HG03139 (cell line): ENCODE results near the gene HDAC9.
A peak's percentile ranks its signal among the peaks of the same experiment; 100 is the strongest.

Source experiments
- ATAC-seq: cut with Tn5 transposase; IDR thresholded peaks from one replicate; pipeline ENCODE4 v1.9.1; 2021; ENCODE audit not compliant: unreplicated experiment

Gene HDAC9

DNA sequence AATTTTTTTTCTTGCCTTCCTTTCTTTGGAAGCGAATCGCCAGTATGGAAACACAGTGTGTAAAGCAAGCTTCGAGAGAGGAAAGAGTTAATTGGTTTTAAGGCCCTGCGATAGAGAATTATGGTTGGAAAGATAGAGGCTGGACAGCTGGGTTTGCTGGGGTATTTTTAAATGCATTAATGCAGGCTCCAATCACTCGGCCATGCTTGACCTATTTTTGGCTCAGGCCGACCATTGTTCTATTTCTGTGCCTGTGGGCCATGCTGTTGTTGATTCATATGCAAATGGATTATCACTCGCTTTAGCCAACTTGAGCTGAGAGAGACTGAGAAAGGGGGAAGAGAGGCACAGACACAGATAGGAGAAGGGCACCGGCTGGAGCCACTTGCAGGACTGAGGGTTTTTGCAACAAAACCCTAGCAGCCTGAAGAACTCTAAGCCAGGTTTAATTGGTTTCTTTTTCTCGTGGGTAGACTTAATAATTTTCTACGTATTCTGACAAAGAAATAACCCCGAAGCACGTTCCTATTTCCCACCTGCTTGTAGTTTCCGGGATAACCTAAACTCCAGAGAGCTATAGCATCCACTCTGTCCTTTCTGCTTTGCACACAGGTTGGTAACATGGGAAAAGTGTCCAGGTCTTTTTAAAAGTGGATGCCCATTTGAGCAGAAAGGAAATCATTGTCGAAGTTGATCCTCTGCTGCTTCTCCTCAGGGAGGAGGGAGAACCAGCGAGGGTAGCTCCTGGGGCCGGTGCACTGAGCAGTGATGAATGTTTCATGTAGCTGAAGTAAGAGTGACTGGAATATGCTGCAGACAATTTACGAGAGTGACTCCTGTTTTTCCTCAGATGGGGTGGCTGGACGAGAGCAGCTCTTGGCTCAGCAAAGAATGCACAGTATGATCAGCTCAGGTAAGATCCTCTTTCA is at the start of gene HDAC9:
Gene HDAC9, plus strand, starts transcription at position 338 of the 929 bp plus-strand sequence. Its CDS starts 554 bp downstream, at position 892.
- ATAC-seq: peak; percentile 90

DNA sequence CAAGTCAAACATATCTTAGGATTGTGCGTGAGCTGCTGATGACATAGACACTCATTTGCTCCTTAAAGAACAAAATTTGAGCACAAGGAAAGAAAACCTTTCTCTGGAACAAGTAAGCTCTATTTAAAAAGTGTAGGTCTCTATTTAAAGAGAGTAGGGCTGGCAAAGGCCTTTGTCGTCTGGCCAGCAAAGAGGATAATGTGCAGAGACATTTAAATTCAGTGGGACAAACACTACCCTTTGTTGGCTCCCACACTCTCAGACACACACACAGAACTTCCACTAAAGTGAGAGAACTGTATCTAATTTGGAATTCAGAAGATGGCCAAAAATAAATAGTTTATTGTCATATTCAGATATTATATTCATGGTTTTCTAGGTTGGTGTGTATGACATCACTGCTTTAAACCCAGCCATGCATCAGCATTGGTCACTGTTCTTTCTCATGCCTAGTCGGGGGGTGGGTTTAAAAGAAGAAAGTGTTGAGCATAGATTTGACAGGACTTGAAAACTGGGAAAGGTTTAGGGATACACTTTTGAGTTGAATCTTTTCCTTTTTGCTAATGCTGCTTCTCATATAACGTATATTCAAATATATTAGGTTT is 49.5 kb upstream of the HDAC9 start:
- ATAC-seq: no peak

DNA sequence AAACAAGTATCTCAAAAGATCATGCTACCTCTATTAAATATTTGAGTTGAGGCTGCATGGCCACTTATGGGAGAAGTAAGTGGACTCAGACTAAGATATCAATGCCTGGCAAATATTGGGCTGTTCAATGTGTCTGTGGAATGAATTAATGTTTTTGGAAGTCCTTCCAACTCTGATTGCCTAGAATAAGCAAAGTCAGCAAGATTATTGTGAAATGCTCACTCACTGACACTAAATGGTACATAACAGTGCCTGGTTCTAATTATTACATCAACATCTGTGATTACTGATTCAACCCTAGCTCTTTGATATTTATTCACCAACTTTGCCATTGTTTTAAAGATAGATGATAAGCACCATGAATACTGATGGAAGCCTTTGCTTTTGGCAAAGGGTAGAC is 45.5 kb upstream of the HDAC9 start:
- ATAC-seq: no peak

DNA sequence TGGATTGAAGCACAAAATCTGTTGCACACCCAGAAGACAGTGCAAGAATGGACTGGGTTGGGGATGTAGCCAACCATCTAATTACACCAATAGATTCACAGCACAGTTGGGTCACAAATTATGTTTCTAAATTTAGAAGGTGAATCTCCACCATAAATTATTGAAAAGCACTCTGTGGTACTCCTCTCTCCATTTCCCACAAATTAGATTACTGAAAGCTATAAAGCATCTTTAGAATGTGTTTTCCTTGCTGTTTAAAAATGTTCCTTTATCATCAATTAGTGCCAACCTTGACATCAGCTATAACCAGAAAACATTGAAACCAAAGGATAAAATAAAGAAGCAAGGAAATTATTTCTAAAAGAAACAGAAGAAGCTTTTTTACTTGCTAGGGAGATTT is 39.9 kb upstream of the HDAC9 start:
- no peak for ATAC-seq

DNA sequence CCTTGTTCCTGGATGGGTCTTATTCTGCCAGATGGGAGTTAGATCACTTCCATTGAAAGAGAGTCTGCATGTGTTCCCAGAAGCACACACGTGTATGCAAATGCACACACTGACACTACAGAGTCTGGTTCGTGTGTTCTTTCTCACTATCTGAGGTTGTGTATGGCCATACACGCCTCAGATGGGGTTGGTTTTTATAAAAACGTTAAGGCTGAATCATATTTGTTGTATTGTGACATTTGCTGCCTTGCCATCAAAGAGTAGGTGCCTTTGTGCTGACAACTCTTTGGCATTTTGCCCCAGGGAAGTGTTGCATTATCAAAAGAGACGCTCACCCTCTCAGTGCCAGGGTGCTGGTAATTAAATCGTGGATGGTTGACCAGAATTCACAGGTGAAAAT is 37.7 kb upstream of the HDAC9 start:
- ATAC-seq: no peak

DNA sequence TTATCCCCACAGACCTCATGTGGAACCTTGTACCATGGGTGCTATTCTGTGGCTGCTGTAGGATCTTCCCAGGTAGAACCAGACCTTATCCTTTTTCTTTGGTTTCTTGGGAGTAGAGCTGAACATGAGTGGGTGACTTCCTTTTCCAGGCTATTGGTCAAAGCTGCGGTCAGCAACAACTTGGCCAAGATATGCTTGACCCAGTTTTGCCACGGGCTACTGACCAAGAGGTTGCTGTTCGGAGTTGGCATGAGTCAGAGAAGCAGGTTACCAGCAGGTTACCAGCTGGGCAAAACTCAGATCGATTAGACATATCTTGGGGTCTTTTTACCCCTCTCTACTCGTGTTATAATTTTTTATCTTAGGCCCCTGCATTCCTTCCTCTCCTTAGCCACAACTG is 36.7 kb upstream of the HDAC9 start:
- ATAC-seq: no peak

DNA sequence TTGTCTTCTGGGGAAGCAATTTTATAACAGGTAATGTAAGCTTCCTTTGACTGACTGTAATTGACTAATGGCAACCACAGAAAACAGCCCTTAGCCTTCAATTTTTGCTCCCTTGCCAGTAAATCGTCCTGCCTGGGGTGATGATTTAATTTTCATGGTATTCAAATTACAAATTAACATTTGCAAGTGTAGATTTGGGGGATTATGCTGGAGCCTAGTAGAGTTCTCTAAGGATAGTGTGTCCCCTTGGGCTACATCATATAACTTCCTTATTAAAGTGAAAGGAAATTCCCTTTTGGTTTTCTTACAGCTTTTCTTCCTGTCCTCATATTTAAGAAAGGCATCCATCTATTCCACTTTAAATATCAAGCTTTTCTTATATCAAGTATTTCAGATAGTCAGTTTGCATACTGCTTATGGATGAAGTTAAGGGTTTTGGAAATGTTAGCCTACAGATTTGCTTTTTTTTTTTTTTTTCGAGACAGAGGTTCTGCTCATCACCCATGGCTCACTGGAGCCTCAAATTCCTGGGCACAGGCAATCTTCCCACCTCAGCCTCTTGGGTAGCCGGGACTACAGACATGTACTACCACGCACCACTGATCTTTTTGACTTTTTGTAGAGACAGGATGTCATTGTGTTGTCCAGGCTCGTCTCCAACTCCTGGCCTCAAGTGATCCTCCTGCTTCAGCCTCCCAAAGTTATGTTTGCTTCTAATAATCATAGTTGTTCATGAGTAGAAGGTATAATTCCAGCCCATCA is 35.9 kb upstream of the HDAC9 start:
- no peak for ATAC-seq

DNA sequence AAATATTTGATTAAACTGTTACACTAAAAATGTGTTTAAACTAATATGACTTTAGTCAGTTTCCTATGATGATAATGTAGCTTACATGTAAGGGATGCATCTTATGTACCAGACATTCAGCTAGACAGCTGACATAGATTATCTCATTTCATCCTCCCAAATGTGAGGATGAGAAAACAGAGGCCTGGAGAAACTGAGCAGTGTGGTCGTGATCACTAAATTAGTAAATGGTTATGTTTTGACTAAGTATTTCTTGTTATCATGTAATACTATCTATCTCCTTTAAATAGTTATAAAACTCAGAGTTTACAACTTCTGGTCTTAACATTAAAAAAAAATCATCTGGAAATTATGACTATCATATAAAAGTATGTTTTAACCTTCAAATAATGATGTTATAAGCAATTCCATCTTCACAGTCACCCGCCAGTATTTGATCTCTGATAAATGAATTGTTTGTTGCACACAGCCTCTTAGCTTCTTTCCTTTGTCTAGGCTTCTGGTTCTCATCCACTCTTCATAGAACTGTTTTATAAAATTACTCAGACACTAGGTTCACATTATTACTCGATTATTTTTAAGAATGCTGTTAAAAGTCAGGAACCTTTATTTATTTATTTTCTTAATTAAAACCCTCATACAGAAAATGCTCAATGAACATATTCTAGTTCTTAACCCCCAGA is 33.6 kb upstream of the HDAC9 start:
- no peak for ATAC-seq

DNA sequence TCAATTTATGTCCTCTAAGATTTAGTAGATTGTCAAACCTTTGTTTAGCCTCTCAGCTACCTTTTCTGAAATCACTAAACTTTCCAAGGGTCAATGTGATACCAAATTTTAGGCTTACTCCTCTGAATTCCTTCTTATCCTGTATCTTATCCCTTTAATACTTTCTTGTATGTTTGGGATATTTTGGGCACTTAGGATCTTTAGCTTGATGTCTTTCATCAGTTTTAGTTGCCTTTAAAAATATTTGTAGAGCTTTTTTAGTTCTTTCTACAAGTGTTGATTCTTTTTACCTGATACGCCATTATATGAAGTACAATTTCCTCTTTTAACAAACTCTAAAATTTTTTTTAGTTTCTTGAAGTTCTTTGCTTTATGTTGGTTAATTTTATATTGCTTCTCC is 30.7 kb upstream of the HDAC9 start:
- no peak for ATAC-seq

DNA sequence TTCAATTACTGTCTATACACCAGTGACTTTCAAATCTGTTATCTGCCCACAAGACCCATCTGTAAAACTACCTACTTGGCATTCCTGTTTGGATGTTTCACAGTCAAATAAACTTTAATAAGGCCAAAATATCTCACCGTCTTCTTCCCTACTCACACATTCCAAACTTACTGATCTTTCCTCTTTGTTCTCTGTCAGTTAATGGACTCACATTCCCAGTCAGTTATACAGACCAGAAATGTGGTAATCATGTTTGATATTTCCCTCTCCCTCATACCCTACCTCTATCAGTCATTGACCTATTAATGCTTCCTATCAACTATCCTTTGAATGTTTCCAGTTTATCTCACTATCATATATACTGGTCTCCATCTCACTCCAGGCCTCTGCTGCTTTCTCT is 28.5 kb upstream of the HDAC9 start:
- no peak for ATAC-seq

DNA sequence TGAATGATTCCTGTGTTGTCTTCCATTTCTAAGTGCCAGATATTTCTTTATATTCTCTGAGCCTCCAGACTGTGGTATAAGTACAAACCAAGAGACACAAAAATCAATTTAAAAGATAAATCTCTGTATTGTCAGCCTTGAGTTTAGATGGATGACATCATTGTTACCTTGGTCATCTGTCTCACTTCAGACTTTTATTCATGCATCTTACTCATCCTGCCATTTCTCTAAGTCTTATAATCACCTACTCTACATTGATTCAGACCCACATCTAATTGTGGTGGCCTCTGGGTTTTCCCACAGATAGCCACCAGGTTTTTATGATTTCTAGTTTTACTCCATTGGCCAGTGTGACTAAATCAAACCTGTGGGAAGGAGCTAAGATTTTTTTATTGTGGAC is 26.8 kb upstream of the HDAC9 start:
- no peak for ATAC-seq

DNA sequence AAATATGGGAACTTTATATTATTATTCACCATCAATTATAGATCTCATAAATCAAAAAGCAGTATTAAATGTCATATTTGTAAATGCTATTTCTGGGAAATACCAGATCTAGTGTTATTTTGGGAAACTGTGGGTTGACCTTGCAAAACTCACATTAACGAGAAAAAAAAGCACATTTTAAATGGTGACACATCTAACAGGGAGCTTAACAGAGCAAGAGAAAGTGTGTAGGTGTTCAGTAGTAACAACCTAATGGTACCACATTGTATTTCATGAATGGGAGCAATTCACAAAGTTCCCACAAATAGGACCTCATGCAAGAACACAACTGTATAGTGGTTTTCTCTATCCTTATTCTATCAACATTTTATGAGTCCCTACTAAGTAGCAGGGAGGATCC is 26.2 kb upstream of the HDAC9 start:
- ATAC-seq: no peak

DNA sequence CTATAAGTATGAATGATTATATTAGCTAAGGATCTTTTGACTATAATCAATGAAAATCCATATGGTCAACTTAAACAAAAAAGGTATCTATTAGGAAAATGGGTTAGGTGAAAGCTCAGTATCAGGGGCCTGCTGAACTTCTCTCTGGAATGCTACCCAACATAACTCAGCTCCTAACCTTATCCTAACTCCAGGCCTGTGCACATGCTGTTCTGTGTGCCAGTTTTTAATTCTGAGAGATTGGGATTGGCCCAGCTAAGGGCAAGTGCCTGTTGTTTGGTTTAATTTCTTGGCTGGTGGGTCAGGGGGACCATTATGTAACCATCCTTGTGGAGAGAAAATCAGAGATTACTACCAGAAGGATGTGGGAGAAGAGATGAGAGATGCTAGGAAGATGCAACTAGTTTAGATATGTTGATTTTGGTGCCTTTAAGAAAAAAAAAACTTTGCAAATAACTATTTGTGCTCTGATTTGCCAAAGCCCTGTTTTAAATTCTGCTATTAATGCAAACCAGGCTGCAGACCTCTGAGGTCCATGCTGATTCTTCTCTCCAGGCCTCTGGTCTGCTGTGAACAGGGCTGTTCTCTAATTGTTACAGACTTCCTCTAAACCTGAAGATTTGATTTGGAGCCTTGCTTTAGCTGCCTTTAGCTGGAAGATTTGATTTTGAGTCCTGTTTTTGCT is 23.9 kb upstream of the HDAC9 start:
- ATAC-seq: no peak

DNA sequence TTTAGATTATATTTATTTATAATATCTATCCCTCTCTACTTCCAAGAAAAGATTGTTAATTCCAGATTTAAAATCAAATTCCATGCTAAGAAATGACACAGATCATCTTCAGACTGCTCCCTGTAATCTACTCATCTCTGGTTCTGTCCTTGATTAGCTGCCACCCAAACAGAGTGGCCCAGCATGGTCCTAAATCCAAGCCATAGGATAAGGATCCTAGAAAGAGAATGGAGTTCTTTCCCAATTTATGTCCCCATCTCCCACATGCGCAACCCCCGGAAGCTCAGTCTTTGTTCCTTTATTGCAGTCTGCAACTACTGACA is 23.4 kb upstream of the HDAC9 start:
- ATAC-seq: no peak

DNA sequence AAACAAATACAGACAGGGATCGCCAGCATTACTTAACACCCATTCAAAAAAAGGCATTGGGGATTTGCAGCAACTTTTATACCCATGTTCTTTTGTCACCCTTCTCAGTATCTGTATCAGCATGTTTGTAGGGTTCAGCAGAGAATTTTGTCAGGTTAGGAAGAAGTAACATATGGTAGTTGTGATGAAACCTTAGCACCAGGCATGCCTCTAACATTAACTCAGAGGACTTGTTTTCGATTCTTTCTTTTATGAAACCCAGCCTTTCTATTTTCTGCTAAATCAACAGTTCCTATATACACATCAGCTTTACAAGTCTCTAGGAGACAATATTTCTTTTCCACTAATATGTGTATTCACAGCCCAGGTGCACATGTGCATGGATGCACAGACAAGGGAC is 22.4 kb upstream of the HDAC9 start:
- no peak for ATAC-seq

DNA sequence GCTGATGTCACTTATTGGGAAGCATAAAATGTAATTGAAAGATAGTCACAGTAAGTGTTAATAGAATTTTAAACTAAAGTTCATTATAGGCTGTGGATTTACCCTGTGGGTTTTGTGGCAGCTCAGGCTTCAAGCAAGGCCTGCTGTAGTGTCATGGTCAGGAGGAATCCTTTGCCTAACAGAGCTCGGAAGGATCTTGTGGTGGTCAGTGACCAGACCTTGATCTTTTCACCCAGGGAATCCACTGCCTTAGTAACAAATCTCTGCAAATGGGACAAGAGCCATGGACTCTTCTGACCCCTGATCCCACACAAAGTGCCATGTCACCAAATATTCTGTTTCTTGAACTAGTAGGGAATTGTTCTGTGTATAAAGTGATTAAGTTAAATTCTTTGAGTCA is 20.6 kb upstream of the HDAC9 start:
- ATAC-seq: no peak

DNA sequence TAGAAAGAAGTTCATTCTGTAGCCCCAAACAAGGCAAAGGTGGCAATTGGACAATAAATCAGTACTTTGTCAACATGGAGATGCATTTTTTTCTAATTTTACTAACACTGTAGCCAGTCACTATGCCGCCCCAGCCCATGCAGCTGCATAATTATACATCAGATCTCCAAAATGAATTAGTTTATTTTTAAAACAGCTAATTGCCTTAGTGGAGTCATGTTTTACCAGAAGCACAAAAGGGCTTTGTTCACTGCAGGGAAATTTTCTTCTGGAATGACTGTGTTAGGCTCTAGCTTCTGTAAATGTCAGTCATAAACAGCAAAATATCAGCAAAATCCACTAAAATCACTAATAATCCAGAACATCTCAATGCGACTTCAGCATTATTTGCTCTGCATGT is 20.1 kb upstream of the HDAC9 start:
- ATAC-seq: no peak

DNA sequence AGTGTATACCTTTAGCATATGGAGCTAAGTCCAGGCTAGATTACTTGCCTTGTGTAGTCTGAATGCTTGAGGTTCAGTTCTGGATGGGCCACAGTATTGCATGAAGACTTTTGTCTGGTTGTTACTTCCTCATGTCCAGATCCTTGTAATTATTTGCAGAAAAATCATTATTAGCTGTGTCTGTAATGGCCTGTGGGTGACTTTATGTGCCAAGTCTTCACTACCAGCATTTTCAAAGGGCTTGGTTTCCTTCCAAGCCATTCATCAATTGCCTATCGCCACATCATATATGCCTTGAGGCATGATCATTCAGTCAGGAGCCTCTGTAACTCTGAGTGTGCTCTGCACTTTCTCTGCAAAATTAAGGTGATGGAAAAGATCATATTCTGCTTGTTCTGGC is 13.8 kb upstream of the HDAC9 start:
- no peak for ATAC-seq

DNA sequence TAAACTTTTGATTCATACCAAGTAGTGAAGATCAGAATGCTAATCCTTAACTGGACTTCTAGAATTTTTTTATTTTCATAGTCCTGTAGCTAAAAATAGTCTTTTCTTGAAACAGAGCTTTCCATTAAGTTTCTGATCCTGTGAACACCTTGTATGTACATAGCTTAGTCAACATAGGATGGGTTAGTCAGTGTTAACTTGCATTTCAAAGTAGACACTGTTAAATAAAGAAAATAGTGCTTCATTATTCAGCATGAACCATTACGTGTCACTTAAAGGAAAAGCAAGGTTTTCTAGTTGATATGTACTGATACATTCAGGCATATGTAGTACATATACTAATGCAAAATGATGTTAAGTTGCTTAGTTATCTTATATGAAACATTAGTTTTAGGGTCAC is 7.5 kb upstream of the HDAC9 start:
- ATAC-seq: no peak

DNA sequence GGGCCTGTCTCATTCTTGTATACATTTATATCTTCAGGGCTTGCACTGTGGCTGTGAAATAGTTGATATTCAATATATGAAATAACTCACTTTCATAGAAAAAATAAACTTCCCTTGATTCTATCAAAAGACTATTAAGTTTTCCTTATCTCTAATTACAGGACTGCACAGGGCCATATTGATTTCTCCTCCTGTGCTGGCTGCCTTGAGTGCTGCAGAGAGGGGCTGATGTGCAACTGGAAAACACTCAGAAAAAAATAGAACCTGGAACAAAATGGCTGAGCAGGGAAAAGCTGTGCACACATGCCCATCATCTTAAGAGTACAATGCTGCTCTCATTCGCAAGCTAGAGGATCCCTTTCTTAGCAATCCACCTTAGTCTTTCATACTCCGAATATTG is 5.9 kb upstream of the HDAC9 start:
- no peak for ATAC-seq

DNA sequence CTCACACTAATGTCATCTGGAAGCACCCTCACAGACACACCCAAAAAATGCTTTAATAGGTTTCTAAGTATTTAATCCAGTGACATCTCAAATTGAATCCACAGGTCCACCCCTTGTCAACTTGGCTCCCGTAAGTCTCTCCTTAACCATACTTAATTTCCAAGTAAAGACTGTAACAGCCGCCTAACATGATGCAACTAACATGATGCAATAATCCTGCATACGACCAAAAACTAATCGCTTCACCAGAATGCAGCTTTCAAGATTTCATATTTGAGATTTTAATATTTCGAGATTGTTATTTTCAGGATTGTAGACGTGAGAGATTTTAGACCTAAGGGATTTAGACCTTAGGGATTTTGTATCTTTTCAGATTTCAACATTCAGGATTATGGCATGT is 3.7 kb upstream of the HDAC9 start:
- no peak for ATAC-seq
